Mesendoderm (in vitro differentiated cells): ENCODE results near the gene ZNF688.
"Not testable (repeated sequence)": the region's sequence is repeated elsewhere in the genome, so short reads cannot be mapped to it uniquely, and the experiment has no call there.

Experiments
- DNase-seq: peaks from one replicate; pipeline ENCODE4 v3.0.0; 2013
- H2AK5ac ChIP-seq: 2 replicates; pipeline ENCODE4 v1.6.1; 2013; ENCODE audit warnings: low read length, inconsistent platforms
- H2BK120ac ChIP-seq: 2 replicates; pipeline ENCODE4 v1.6.1; 2013; ENCODE audit warnings: low read depth, mild to moderate bottlenecking, low read length, moderate library complexity, mixed read lengths
- H2BK15ac ChIP-seq: replicated peaks from 2 replicates; pipeline ENCODE4 v1.6.1; 2013; ENCODE audit warnings: low read depth, mild to moderate bottlenecking, moderate library complexity
- H2BK5ac ChIP-seq: 2 replicates; pipeline ENCODE4 v1.6.1; 2013; ENCODE audit warnings: low read length, inconsistent platforms
- H3K18ac ChIP-seq: 2 replicates; pipeline ENCODE4 v1.6.1; 2013; ENCODE audit warnings: mild to moderate bottlenecking, low read length, mixed read lengths
- H3K23ac ChIP-seq: one replicate; pipeline ENCODE4 v1.6.1; 2013; ENCODE audit warnings: low read length
- H3K27ac ChIP-seq: 2 replicates; pipeline ENCODE4 v1.5.1; 2013; ENCODE audit warnings: low read depth, mild to moderate bottlenecking, inconsistent platforms, low read length, moderate library complexity
- H3K27me3 ChIP-seq: 2 replicates; pipeline ENCODE4 v1.6.1; 2013; ENCODE audit warnings: low read length, control low read depth, mild to moderate bottlenecking, inconsistent platforms; ENCODE audit not compliant: insufficient read depth, poor library complexity
- H3K36me3 ChIP-seq: 2 replicates; pipeline ENCODE4 v1.6.1; 2013; ENCODE audit warnings: low read length, inconsistent platforms; ENCODE audit not compliant: control insufficient read depth, insufficient read depth
- H3K4ac ChIP-seq: one replicate; pipeline ENCODE4 v1.6.1; 2013; ENCODE audit warnings: low read depth, mild to moderate bottlenecking, low read length, moderate library complexity
- H3K4me1 ChIP-seq: 2 replicates; pipeline ENCODE4 v1.6.1; 2013; ENCODE audit warnings: low read depth, low read length, inconsistent platforms; ENCODE audit not compliant: control insufficient read depth
- H3K4me2 ChIP-seq: 2 replicates; pipeline ENCODE4 v1.6.1; 2013; ENCODE audit warnings: low read length
- H3K4me3 ChIP-seq: 2 replicates; pipeline ENCODE4 v1.5.1; 2013; ENCODE audit warnings: mild to moderate bottlenecking, low read length
- H3K56ac ChIP-seq: one replicate; pipeline ENCODE4 v1.6.1; 2013; ENCODE audit warnings: low read length
- H3K79me1 ChIP-seq: 2 replicates; pipeline ENCODE4 v1.6.1; 2013; ENCODE audit warnings: low read length, inconsistent platforms
- H3K79me2 ChIP-seq: 2 replicates; pipeline ENCODE4 v1.6.1; 2013; ENCODE audit warnings: mild to moderate bottlenecking, low read length; ENCODE audit not compliant: control insufficient read depth, insufficient read depth
- H3K9ac ChIP-seq: 2 replicates; pipeline ENCODE4 v1.6.1; 2013; ENCODE audit warnings: low read length, inconsistent platforms
- H4K5ac ChIP-seq: one replicate; pipeline ENCODE4 v1.6.1; 2013; ENCODE audit warnings: low read length
- H4K8ac ChIP-seq: one replicate; pipeline ENCODE4 v1.6.1; 2013; ENCODE audit warnings: low read depth, mild to moderate bottlenecking, control low read depth, low read length, moderate library complexity
- WGBS: extraction: QIAGEN DNeasy Blood & Tissue Kit; methylation state at CpG from one replicate; pipeline ENCODE4 v1.1.7; 2013; ENCODE audit warnings: low lambda C conversion rate, missing lambda C conversion rate; ENCODE audit not compliant: insufficient coverage; ENCODE audit errors: extremely low coverage; 5-methylcytosine and 5-hydroxymethylcytosine counted together

Gene ZNF688

GRCh38 chr16:30590869-30591268, 19.4 kb upstream of the ZNF688 start:
- WGBS = no CpG with 5 or more reads among the region's 9 CpGs
- H2BK15ac ChIP-seq, H3K36me3 ChIP-seq, H3K27ac ChIP-seq, H4K8ac ChIP-seq, H3K4me1 ChIP-seq, H3K23ac ChIP-seq, H2BK5ac ChIP-seq, H3K79me1 ChIP-seq, H2BK120ac ChIP-seq, H3K4me2 ChIP-seq, H3K4me3 ChIP-seq, H3K4ac ChIP-seq, H3K79me2 ChIP-seq, H3K18ac ChIP-seq, H2AK5ac ChIP-seq, DNase-seq, H3K9ac ChIP-seq, H3K27me3 ChIP-seq, H3K56ac ChIP-seq, H4K5ac ChIP-seq: not testable (repeated sequence)

DNA sequence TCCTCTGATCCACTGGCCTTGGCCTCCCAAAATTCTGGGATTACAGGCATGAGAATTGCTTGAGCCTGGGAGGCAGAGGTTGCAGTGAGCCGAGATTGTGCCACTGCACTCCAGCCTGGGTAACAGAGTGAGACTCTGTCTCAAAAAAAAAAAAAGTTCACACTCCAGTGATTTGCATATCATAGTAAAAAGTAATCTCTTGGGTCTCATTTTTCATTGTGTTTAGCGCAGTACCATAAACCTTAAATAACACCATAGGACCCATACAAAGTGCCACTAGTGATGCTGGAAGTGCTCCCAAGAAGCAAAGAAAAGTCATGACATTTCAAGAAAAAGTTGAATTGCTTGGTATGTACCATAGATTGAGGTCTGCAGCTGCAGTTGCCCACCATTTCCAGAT, 18.1 kb upstream of the ZNF688 start:
- WGBS = no CpG with 5 or more reads among the region's 2 CpGs
- H2BK120ac ChIP-seq, H3K4me3 ChIP-seq, H4K8ac ChIP-seq, H3K56ac ChIP-seq, DNase-seq, H3K79me1 ChIP-seq, H3K27me3 ChIP-seq, H2BK5ac ChIP-seq, H3K27ac ChIP-seq, H3K23ac ChIP-seq, H3K18ac ChIP-seq, H2AK5ac ChIP-seq, H3K4me1 ChIP-seq, H3K79me2 ChIP-seq, H3K4me2 ChIP-seq, H2BK15ac ChIP-seq, H3K9ac ChIP-seq, H3K36me3 ChIP-seq, H4K5ac ChIP-seq, H3K4ac ChIP-seq: not testable (repeated sequence)

- H2BK120ac ChIP-seq = no peak overlapping the region
These were observed 17.1 kb upstream of the ZNF688 start for GRCh38 chr16:30588651-30589050.

DNA sequence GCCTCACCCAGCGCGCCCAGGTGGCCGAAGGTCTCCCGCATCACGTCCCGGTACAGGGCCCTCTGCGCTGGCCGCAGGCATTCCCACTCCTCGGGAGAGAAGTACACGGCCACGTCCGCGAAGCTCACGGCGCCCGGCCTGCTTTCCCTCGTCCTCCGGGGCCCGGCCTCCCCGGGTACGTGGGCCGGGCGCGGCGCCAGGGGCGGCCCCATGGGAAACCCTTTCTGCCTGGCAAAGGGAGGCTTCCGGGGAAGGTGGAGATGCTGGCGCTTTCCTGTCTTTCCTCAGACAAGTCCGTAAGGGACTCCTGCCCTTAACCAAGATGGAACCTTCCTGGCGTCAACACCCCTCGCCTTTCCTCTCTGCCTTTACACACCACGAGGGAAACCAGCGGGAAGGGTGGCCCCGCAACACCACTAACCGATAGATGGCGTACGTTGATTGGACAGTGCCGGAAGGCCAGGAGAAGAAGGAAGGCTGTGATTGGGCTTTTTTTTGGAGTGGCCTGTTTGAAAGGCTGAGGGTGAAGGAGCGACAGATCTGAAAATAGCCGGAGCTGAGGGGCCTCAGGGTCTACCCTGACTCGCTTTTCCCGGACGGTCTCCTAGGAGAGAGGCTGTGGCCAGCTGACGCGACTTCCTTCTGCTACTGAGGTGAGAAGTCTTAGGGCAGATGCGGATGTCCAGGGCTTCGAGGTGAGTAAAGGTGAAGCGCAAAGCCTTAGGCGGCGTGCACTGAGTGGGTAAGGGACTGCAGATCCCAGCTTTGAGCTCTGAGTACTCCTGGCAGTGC, 14.1 kb upstream of the ZNF688 start, which contains the start of gene ZNF785:
Gene ZNF785 (minus strand): TSS at position 298 of the 792 bp plus-strand sequence. CDS start 86 bp downstream, at position 212.
- Histone ChIP-seq H3K79me2 (peaks cover 5% of the 10 kb centered on the region), H2BK15ac (no peak within 1 kb of the TSS), H3K4ac (peak within 1 kb of the TSS; percentile 99), H4K8ac (peak within 1 kb of the TSS; percentile 42), H3K36me3 (peaks cover 2% of the 10 kb centered on the region), H3K56ac (peak within 1 kb of the TSS; percentile 98), H2BK5ac (peak within 1 kb of the TSS; percentile 90), H3K4me3 (peak within 1 kb of the TSS; percentile 89), H3K79me1 (peaks cover 2% of the 10 kb centered on the region), H3K9ac (peak within 1 kb of the TSS; percentile 97), H3K27me3 (no peaks in the 10 kb centered on the region), H4K5ac (peak within 1 kb of the TSS; percentile 91), H2AK5ac (peak within 1 kb of the TSS; percentile 58), H3K27ac (peak within 1 kb of the TSS; percentile 91), H3K4me1 (no peaks in the 10 kb centered on the region), H3K4me2 (peak within 1 kb of the TSS; percentile 90), H3K23ac (peak within 1 kb of the TSS; percentile 99), H2BK120ac (peak within 1 kb of the TSS; percentile 52), H3K18ac (peak within 1 kb of the TSS; percentile 92)
- DNase-seq = peak; percentile 100
- WGBS = no CpG with 5 or more reads among the region's 50 CpGs

More at GRCh38 chr16:30588651-30589050, 17.1 kb upstream of the ZNF688 start:
- H3K4ac ChIP-seq = no peak overlapping the region
- H4K8ac ChIP-seq = no peak overlapping the region
- H4K5ac ChIP-seq = no peak overlapping the region
- H3K56ac ChIP-seq = no peak overlapping the region
- H3K9ac ChIP-seq = no peak overlapping the region
- H3K4me3 ChIP-seq = no peak overlapping the region
- H3K79me2 ChIP-seq = peaks cover 5% of the 10 kb centered on the region
- no peak for DNase-seq
- no peak overlapping the region for H3K18ac ChIP-seq
- H3K27me3 ChIP-seq = no peaks in the 10 kb centered on the region
- H3K79me1 ChIP-seq = peaks cover 2% of the 10 kb centered on the region
- no peak overlapping the region for H3K27ac ChIP-seq
- no peak overlapping the region for H2AK5ac ChIP-seq
- H2BK15ac ChIP-seq = no peak overlapping the region
- H3K4me1 ChIP-seq = no peaks in the 10 kb centered on the region
- WGBS = no CpG with 5 or more reads among the region's 2 CpGs
- H3K23ac ChIP-seq = no peak overlapping the region
- no peak overlapping the region for H2BK5ac ChIP-seq
- no peak overlapping the region for H3K4me2 ChIP-seq
- no peaks in the 10 kb centered on the region for H3K36me3 ChIP-seq

DNA sequence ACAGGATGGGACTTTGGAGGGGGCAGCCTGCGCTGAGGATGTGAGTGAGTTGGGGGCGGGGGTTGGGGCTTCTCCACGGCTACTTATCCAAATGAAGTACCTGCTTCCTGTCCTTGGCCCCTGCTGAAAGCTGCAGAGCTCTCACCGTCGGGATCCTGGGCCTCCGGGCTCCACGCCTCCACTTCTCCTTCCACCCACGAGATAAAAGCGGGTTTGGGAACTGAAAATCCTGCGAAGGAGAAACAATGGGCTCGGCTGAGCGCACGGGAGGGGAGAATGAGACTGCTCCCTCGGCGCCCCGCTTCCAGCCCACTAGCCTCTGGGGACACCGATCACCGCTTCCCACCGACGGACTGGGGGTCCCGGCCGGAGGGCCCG, 13.5 kb upstream of the ZNF688 start:
- H3K4me2 ChIP-seq = peak overlapping the region; percentile 90
- no peaks in the 10 kb centered on the region for H3K27me3 ChIP-seq
- H2AK5ac ChIP-seq = no peak overlapping the region
- H3K79me2 ChIP-seq = peaks cover 5% of the 10 kb centered on the region
- H2BK15ac ChIP-seq = no peak overlapping the region
- DNase-seq = peak; percentile 70
- peak overlapping the region; percentile 99 for H3K4ac ChIP-seq
- H3K23ac ChIP-seq = peak overlapping the region; percentile 99
- H4K5ac ChIP-seq = peak overlapping the region; percentile 91
- peak overlapping the region; percentile 97 for H3K9ac ChIP-seq
- H3K18ac ChIP-seq = peak overlapping the region; percentile 92
- WGBS = no CpG with 5 or more reads among the region's 23 CpGs
- peak overlapping the region; percentile 98 for H3K56ac ChIP-seq
- no peaks in the 10 kb centered on the region for H3K4me1 ChIP-seq
- peaks cover 2% of the 10 kb centered on the region for H3K79me1 ChIP-seq
- peak overlapping the region; percentile 89 for H3K4me3 ChIP-seq
- peaks cover 2% of the 10 kb centered on the region for H3K36me3 ChIP-seq
- H2BK5ac ChIP-seq = peak overlapping the region; percentile 90
- peak overlapping the region; percentile 52 for H2BK120ac ChIP-seq
- H3K27ac ChIP-seq = peak overlapping the region; percentile 91
- peak overlapping the region; percentile 42 for H4K8ac ChIP-seq
